ACC112 (cell line): ENCODE data around the gene DPP8.

Experiments
- H2AFZ ChIP-seq: fragments of 200-600 bp; sonication (generic); one replicate; pipeline ENCODE4 v1.6.0; 2017; ENCODE audit warnings: antibody characterized with exemption, low read length; ENCODE audit not compliant: unreplicated experiment
- H3K27ac ChIP-seq: fragments of 200-600 bp; sonication (generic); 2 replicates; pipeline ENCODE4 v1.5.1; 2014; ENCODE audit warnings: low read depth, mild to moderate bottlenecking, antibody characterized with exemption, low read length, moderate library complexity
- H3K27me3 ChIP-seq: fragments of 200-600 bp; sonication (generic); 2 replicates; pipeline ENCODE4 v1.6.1; 2014; ENCODE audit warnings: mild to moderate bottlenecking, antibody characterized with exemption, low read length, moderate library complexity, mixed read lengths; ENCODE audit not compliant: insufficient read depth
- H3K36me3 ChIP-seq: fragments of 200-600 bp; sonication (generic); 2 replicates; pipeline ENCODE4 v1.6.1; 2016; ENCODE audit warnings: mild to moderate bottlenecking, antibody characterized with exemption, low read length, moderate library complexity, mixed read lengths; ENCODE audit not compliant: insufficient read depth
- H3K4me1 ChIP-seq: fragments of 200-600 bp; sonication (generic); one replicate; pipeline ENCODE4 v1.6.1; 2016; ENCODE audit warnings: low read length, mixed read lengths; ENCODE audit not compliant: insufficient read depth, unreplicated experiment, control insufficient read depth
- H3K4me3 ChIP-seq: fragments of 200-600 bp; sonication (generic); 2 replicates; pipeline ENCODE4 v1.5.1; 2014; ENCODE audit warnings: mild to moderate bottlenecking, low read depth, low read length
- H3K79me2 ChIP-seq: fragments of 200-600 bp; sonication (generic); one replicate; pipeline ENCODE4 v1.6.0; 2016; ENCODE audit warnings: low read length; ENCODE audit not compliant: control insufficient read depth, unreplicated experiment, insufficient read depth

The DPP8 gene

GRCh38 chr15:65394936-65395335, 122.6 kb downstream of the DPP8 start:
- Histone ChIP-seq H3K36me3 (no peaks in the 10 kb centered on the region), H3K27me3 (peaks cover 13% of the 10 kb centered on the region), H3K79me2 (no peaks in the 10 kb centered on the region), H3K4me1 (no peaks in the 10 kb centered on the region), H3K27ac (no peak overlapping the region), H3K4me3 (no peak overlapping the region), H2AFZ (no peak overlapping the region)

- H2AFZ ChIP-seq: no peak overlapping the region
- no peaks in the 10 kb centered on the region for H3K36me3 ChIP-seq
- H3K79me2 ChIP-seq: no peaks in the 10 kb centered on the region
- no peak overlapping the region for H3K4me3 ChIP-seq
- H3K4me1 ChIP-seq: no peaks in the 10 kb centered on the region
- H3K27me3 ChIP-seq: peaks cover 16% of the 10 kb centered on the region
- H3K27ac ChIP-seq: no peak overlapping the region
Measured at GRCh38 chr15:65394280-65394789, 123.2 kb downstream of the DPP8 start.

- Histone ChIP-seq H3K4me3 (no peak overlapping the region), H3K36me3 (no peaks in the 10 kb centered on the region), H2AFZ (no peak overlapping the region), H3K27me3 (peaks cover 16% of the 10 kb centered on the region), H3K79me2 (no peaks in the 10 kb centered on the region), H3K27ac (no peak overlapping the region), H3K4me1 (no peaks in the 10 kb centered on the region)
Measured at GRCh38 chr15:65393557-65393956, 123.9 kb downstream of the DPP8 start.

GRCh38 chr15:65393091-65393490, 124.4 kb downstream of the DPP8 start:
- H3K27me3 ChIP-seq: peaks cover 16% of the 10 kb centered on the region
- no peaks in the 10 kb centered on the region for H3K36me3 ChIP-seq
- H3K4me3 ChIP-seq: no peak overlapping the region
- H3K4me1 ChIP-seq: no peaks in the 10 kb centered on the region
- no peaks in the 10 kb centered on the region for H3K79me2 ChIP-seq
- no peak overlapping the region for H2AFZ ChIP-seq
- no peak overlapping the region for H3K27ac ChIP-seq
